ENCODE results near the gene ITPR2.

GRCh38 chr12:26848156-26848825, 15.3 kb upstream of the ITPR2 start:
- TF ChIP-seq, protein P1, sequence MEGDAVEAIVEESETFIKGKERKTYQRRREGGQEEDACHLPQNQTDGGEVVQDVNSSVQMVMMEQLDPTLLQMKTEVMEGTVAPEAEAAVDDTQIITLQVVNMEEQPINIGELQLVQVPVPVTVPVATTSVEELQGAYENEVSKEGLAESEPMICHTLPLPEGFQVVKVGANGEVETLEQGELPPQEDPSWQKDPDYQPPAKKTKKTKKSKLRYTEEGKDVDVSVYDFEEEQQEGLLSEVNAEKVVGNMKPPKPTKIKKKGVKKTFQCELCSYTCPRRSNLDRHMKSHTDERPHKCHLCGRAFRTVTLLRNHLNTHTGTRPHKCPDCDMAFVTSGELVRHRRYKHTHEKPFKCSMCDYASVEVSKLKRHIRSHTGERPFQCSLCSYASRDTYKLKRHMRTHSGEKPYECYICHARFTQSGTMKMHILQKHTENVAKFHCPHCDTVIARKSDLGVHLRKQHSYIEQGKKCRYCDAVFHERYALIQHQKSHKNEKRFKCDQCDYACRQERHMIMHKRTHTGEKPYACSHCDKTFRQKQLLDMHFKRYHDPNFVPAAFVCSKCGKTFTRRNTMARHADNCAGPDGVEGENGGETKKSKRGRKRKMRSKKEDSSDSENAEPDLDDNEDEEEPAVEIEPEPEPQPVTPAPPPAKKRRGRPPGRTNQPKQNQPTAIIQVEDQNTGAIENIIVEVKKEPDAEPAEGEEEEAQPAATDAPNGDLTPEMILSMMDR (IDR thresholded peaks at IDR 0.05) = no peak
- TF ChIP-seq POLR2AphosphoS5 (IDR thresholded peaks at IDR 0.05; ENCODE audit: insufficient read depth in 1 of 2, low read depth in 1 of 2) (no peak), POLR2A (IDR thresholded peaks at IDR 0.05) (no peak)
